ENCODE results near the gene GSTA5. TPM values are rescaled to one million over a fixed set of nuclear protein-coding genes. Genes with fewer than 3 reads are reported as not detected.
A peak's percentile ranks its signal among the peaks of the same experiment; 100 is the strongest.

The GSTA5 gene
- total RNA-seq = not detected in 2 replicates
- polyA plus RNA-seq = not detected in 2 replicates

- Histone ChIP-seq H3K4me3 (no peak within 1 kb of the TSS), H3K27ac (no peak within 1 kb of the TSS), H3K27me3 (no peaks in the 10 kb centered on the region), H3K9me3 (ENCODE audit: low read depth) (no peaks in the 10 kb centered on the region), H3K4me1 (ENCODE audit: low read depth) (no peaks in the 10 kb centered on the region), H3K36me3 (no peaks in the 10 kb centered on the region)
- no peak for DNase-seq (ENCODE audit: low read depth in 1 of 2, low spot score in 1 of 2)
- no peak for TF ChIP-seq CTCF (IDR thresholded peaks at IDR 0.05; ENCODE audit: low read depth, low read length)
Measured at GRCh38 chr6:52840763-52841585, at the start of gene GSTA5. TSS of gene GSTA5 (minus strand) at chr6:52840813.

GRCh38 chr6:52890018-52890417 lies 49.4 kb upstream of the GSTA5 start:
- Histone ChIP-seq H3K36me3 (no peaks in the 10 kb centered on the region), H3K4me1 (ENCODE audit: low read depth) (no peaks in the 10 kb centered on the region), H3K9me3 (ENCODE audit: low read depth) (no peaks in the 10 kb centered on the region), H3K27ac (no peak overlapping the region), H3K4me3 (no peak overlapping the region), H3K27me3 (no peaks in the 10 kb centered on the region)
- DNase-seq (ENCODE audit: low read depth in 1 of 2, low spot score in 1 of 2) = no peak
- TF ChIP-seq CTCF (IDR thresholded peaks at IDR 0.05; ENCODE audit: low read depth, low read length) = no peak

- Histone ChIP-seq H3K9me3 (ENCODE audit: low read depth) (no peaks in the 10 kb centered on the region), H3K27ac (no peak overlapping the region), H3K36me3 (no peaks in the 10 kb centered on the region), H3K4me3 (no peak overlapping the region), H3K4me1 (ENCODE audit: low read depth) (no peaks in the 10 kb centered on the region), H3K27me3 (no peaks in the 10 kb centered on the region)
- no peak for DNase-seq (ENCODE audit: low read depth in 1 of 2, low spot score in 1 of 2)
- TF ChIP-seq CTCF (IDR thresholded peaks at IDR 0.05; ENCODE audit: low read depth, low read length) = no peak
Measured at GRCh38 chr6:52887910-52888524, 47.4 kb upstream of the GSTA5 start.

GRCh38 chr6:52881996-52882841 lies 41.6 kb upstream of the GSTA5 start:
- H3K4me3 ChIP-seq = peak overlapping the region; percentile 14
- peak; percentile 84 for TF ChIP-seq CTCF (IDR thresholded peaks at IDR 0.05; ENCODE audit: low read depth, low read length)
- no peak overlapping the region for H3K27ac ChIP-seq

GRCh38 chr6:52881662-52881995 lies 41.0 kb upstream of the GSTA5 start:
- H3K27ac ChIP-seq = no peak overlapping the region
- H3K36me3 ChIP-seq = no peaks in the 10 kb centered on the region
- DNase-seq (ENCODE audit: low read depth in 1 of 2, low spot score in 1 of 2) = no peak
- no peaks in the 10 kb centered on the region for H3K4me1 ChIP-seq (ENCODE audit: low read depth)
- TF ChIP-seq CTCF (IDR thresholded peaks at IDR 0.05; ENCODE audit: low read depth, low read length) = no peak
- H3K27me3 ChIP-seq = no peaks in the 10 kb centered on the region
- no peaks in the 10 kb centered on the region for H3K9me3 ChIP-seq (ENCODE audit: low read depth)
- no peak overlapping the region for H3K4me3 ChIP-seq

More at GRCh38 chr6:52881996-52882841, 41.6 kb upstream of the GSTA5 start:
- H3K9me3 ChIP-seq (ENCODE audit: low read depth) = no peaks in the 10 kb centered on the region
- no peaks in the 10 kb centered on the region for H3K36me3 ChIP-seq
- H3K4me1 ChIP-seq (ENCODE audit: low read depth) = no peaks in the 10 kb centered on the region
- H3K27me3 ChIP-seq = no peaks in the 10 kb centered on the region
- DNase-seq (ENCODE audit: low read depth in 1 of 2, low spot score in 1 of 2) = peak; percentile 62 to 78

All from cardiac muscle cell (in vitro differentiated cells and primary cell).